GM21360 (cell line): ENCODE results near the gene CUL5.
"Not testable (repeated sequence)": the region's sequence is repeated elsewhere in the genome, so short reads cannot be mapped to it uniquely, and the experiment has no call there.

Source experiments
- ATAC-seq: cut with Tn5 transposase; IDR thresholded peaks from one replicate; pipeline ENCODE4 v1.9.1; 2021; ENCODE audit warnings: mild to moderate bottlenecking, moderate library complexity; ENCODE audit not compliant: unreplicated experiment

CUL5 gene

GRCh38 chr11:108019870-108020540 is 11.3 kb downstream of the CUL5 start:
- no peak for ATAC-seq

- peak; percentile 97 for ATAC-seq
Observed at GRCh38 chr11:108025387-108026080, 16.8 kb downstream of the CUL5 start.

- ATAC-seq: no peak
Observed at GRCh38 chr11:108027057-108027456, 18.4 kb downstream of the CUL5 start.

- not testable (repeated sequence) for ATAC-seq
Observed at GRCh38 chr11:108028822-108029441, 20.2 kb downstream of the CUL5 start.

- not testable (repeated sequence) for ATAC-seq
Observed at GRCh38 chr11:108031604-108032003, 22.9 kb downstream of the CUL5 start.

- ATAC-seq: no peak
Observed at GRCh38 chr11:108032800-108033199, 24.1 kb downstream of the CUL5 start.

GRCh38 chr11:108034034-108034433 is 25.3 kb downstream of the CUL5 start:
- ATAC-seq: no peak

- ATAC-seq: no peak
Observed at GRCh38 chr11:108034952-108035351, 26.3 kb downstream of the CUL5 start.

GRCh38 chr11:108035690-108036089 is 27.0 kb downstream of the CUL5 start:
- ATAC-seq: no peak

GRCh38 chr11:108037211-108037610 is 28.5 kb downstream of the CUL5 start:
- no peak for ATAC-seq

GRCh38 chr11:108037636-108038035 is 28.9 kb downstream of the CUL5 start:
- ATAC-seq: no peak

- ATAC-seq: no peak
Observed at GRCh38 chr11:108048269-108048668, 39.6 kb downstream of the CUL5 start.

- ATAC-seq: no peak
Observed at GRCh38 chr11:108062336-108062735, 53.6 kb downstream of the CUL5 start.

- ATAC-seq: no peak
Observed at GRCh38 chr11:108063410-108063809, 54.7 kb downstream of the CUL5 start.

GRCh38 chr11:108069947-108070346 is 61.2 kb downstream of the CUL5 start:
- ATAC-seq: no peak

- ATAC-seq: no peak
Observed at GRCh38 chr11:108084811-108085210, 76.1 kb downstream of the CUL5 start.

- ATAC-seq: no peak
Observed at GRCh38 chr11:108085672-108086071, 77.0 kb downstream of the CUL5 start.

- no peak for ATAC-seq
Observed at GRCh38 chr11:108092134-108092533, 83.4 kb downstream of the CUL5 start.

- no peak for ATAC-seq
Observed at GRCh38 chr11:108093128-108093904, 84.6 kb downstream of the CUL5 start.

- ATAC-seq: no peak
Observed at GRCh38 chr11:108097179-108097578, 88.5 kb downstream of the CUL5 start.

- no peak for ATAC-seq
Observed at GRCh38 chr11:108101090-108101775, 92.5 kb downstream of the CUL5 start.
